NCI-H2107 treated with DMSO at 0.1 percent for 48 hours (cell line): ENCODE data around the gene C22orf42.
"Not testable (repeated sequence)": the region's sequence is repeated elsewhere in the genome, so short reads cannot be mapped to it uniquely, and the experiment has no call there.

Experiments
- DNase-seq: peaks from one replicate; lab custom pipeline; 2025; ENCODE audit not compliant: unreplicated experiment; lab: John Stamatoyannopoulos, UW

The C22orf42 gene

DNA sequence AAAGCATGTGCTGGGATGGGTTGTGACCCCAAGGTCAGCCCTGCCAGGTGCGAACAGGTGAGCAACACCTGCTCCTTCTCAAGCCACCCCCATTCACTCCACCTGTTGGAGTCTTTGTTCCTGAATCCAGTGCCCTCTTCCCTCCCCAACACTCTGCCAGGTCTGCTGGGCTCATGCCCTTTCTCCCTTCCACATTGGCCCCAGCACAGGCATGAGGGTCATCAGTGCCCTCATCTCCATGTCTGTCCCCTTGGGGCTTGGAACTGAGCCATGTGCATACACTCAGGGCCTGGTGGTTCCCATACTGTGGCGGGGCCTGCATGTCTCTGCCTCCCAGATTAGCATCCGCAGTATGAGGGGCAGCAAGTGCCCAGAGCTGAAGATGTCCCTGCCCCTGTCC, 26.7 kb upstream of the C22orf42 start:
- DNase-seq, result no peak

DNA sequence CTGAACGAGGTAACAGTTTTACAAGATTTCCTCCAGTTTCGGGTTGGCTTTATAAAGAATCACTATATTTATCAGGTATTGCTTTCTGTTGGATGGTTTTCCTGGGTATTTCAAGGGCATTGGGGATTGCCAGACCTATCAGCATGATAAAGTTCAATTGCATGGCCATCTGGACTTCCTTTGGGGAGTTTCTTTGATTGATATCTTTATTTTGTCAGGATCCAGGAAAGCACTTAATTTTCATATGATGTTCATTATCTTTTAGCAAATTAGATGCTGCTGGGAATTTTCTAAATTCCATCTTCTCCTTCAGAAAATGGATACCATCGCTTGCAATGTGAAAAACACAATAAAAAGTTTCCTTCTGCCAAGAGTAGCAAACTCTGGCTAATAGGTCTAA, 24.5 kb upstream of the C22orf42 start:
- no peak for DNase-seq

GRCh38 chr22:32181043-32181442, 21.9 kb upstream of the C22orf42 start:
- DNase-seq, result no peak

DNA sequence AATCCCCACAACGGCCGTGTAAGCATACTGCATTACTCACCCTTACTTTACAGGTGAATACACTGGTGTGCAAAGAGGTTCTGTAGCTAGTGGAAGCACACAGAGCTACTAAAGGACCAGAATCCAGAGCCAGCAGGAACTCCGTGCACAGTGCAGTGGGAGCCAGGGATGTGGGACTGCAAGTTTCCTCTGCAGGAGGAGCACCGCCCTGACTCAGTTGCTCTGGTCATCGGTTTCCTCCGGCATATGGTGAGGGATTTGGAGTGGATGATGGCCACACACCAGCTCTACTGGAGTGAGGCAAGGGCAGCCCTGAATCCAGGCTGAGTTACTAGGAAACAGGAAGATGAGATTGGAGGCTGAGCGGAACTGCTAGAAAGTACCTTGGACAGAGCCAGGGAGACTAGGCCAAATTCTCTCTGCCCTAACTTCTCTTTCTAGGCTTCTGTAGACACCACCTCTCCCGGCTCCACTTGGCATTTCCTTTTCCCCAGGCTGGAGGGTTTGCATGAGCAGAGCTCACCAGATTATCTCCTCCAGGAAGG, 18.2 kb upstream of the C22orf42 start:
- DNase-seq, result no peak

- DNase-seq, result peak; percentile 1
Measured at GRCh38 chr22:32175683-32176644, 16.9 kb upstream of the C22orf42 start.

GRCh38 chr22:32175115-32175514, 16.0 kb upstream of the C22orf42 start:
- DNase-seq, result no peak

GRCh38 chr22:32165681-32166080, 6.6 kb upstream of the C22orf42 start:
- no peak for DNase-seq

- DNase-seq, result no peak
Measured at GRCh38 chr22:32164075-32164860, 5.2 kb upstream of the C22orf42 start.

DNA sequence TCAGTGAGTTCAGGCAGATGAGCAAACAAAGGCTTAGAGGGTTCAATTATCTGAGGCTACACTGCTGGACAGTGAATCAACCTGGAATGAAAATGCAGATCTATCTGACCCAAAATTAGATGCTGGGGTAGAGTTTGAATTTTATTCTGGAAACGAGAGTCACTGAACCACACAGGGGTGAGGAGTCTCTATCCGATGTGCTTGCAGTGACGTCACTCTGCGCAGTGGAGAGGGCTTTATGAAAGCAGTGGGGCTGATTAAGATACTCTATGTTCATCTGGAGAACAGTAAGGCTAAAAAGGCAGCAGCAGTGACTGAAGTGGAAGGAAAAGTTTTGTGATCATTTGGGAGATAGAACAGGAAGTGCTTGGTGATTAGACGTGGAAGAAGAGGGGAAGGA, 1.3 kb upstream of the C22orf42 start:
- DNase-seq, result not testable (repeated sequence)

DNA sequence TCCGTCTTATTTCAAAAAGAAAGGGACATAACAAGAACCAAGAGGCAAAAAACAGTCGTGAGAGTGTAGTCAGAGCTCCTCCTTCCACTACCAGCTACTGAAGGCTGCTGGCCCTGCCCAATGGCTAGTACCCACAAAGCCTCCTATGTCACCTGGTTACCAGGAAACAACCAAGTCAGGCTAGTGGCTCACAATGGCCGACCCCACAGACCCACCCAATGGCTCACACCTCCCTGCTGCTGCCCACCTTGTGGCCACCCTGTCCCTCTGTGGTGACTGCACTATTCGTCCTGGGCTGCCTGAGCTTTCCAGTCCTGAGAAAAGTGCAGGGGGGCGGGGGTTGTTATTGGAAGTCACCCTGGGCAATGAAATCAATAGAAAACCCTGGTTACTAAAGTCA, 1.5 kb downstream of the C22orf42 start:
- DNase-seq, result not testable (repeated sequence)

DNA sequence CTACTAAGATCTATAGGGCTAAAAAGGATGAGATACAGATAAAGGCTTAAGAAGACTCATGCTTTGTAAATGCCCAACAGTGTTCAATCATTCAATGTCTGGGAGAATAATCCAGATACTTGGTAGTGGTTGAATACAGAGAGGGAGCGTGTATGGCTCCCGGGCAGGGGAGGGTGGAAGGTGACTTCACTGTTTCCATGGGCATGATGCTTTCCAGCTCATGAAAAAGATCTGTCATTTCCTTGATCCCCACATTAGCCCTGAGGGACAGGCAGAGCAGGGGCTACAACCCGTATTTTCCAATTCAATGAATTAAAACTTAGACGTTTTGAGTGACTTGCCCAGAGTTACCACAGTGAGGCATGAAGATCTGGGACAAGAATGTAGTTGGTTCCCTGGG, 4.4 kb downstream of the C22orf42 start:
- DNase-seq, result not testable (repeated sequence)

- not testable (repeated sequence) for DNase-seq
Measured at GRCh38 chr22:32151641-32152040, 7.5 kb downstream of the C22orf42 start.

- not testable (repeated sequence) for DNase-seq
Measured at GRCh38 chr22:32150647-32151046, 8.5 kb downstream of the C22orf42 start.

DNA sequence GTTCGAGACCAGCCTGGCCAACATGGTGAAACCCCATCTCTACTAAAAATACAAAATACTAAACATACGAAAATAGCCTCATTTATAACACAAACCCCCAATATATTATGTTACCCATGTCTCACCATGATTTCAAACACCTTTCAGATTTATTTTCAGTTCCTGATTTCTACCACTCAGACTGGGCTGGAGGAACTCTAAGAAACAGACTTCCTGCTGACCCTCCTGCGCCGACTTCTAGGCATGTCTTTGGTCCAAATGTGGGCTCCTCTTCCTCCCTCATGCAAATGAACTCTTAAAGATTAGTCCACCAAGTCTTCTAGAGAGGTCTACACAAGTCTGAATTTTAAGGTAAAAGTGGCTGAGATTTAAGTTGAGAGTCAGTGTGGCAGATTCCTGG, 10.7 kb downstream of the C22orf42 start:
- DNase-seq, result not testable (repeated sequence)

DNA sequence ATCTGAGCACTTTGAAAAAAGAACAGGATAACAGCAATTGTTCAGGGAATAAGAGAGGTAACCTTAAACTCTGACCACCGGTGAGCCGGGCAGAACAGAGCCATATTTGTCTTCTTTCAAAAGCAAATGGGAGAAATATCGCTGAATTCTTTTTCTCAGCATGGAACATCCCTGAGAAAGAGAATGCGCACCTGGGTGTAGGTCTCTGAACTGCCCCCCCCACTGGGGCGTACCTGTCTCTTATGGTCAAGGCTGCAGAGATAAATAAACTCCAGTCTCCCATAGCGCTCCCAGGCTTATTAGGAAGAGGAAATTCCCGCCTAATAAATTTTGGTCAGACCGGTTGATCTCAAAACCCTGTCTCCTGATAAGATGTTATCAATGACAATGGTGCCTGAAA, 12.0 kb downstream of the C22orf42 start:
- not testable (repeated sequence) for DNase-seq

- DNase-seq, result no peak
Measured at GRCh38 chr22:32144496-32145274, 14.4 kb downstream of the C22orf42 start.

DNA sequence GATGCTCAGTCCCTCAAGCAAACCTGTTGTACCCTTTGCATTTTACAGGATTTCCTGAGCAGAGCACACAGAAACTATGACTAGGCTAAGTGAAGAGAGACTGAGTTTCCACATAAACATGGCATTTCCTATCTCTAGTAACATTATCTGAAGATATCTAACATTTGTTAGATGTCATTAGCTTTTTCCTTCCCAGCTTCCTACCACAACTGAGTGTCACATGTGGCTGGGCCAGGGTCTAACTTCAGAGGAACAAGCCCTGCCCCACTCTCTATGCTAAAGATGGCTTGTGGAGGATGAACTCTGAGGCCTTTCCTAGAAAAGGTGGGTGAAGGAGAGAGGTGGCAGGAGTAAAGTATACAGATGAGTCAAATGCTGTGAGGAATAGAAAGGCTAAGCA, 16.5 kb downstream of the C22orf42 start:
- no peak for DNase-seq

DNA sequence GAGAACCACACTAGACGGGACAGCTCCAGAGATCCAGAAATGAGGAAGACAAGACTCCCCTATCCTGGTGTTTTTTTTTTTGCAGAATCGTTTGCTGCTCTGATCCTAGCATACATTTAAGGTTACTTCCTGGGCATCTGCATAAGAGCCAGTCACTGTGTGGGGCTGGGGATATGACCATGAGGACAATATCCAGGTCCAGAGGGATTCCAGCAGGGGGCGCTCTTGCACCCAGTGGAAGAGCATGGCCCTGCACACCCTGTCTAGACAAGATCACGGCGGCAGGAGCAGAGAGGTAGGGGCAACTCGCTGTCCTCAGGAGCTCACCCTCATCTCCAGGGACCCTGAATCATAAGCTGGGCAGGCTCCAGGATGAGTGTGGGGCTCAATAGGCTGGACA, 18.4 kb downstream of the C22orf42 start:
- not testable (repeated sequence) for DNase-seq

GRCh38 chr22:32138576-32138975, 20.5 kb downstream of the C22orf42 start:
- not testable (repeated sequence) for DNase-seq

DNA sequence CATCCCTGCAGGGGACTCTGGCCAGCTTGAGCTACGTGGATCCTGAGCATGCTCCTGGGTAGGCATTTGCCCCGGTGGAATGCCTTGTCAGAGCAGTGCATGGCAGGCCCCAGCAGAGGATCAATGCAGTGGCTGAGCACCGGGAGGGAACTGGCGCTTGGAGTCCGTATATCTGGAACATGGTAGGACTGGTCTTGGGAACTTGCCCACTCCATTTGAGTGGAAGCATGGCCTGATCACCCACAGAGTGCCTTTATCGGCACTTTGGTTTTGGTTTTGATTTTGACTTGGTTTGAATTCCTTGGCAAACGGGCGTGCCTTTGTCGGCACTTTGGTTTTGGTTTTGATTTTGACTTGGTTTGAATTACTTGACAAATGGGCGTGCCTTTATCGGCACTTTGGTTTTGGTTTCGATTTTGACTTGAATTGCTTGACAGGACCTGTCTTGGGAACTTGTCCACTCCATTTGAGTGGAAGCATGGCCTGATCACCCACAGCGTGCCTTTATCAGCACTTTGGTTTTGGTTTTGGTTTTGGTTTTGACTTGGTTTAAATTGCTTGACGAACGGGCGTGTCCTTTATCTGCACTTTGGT, 21.3 kb downstream of the C22orf42 start:
- not testable (repeated sequence) for DNase-seq
